Measurements from ENCODE around the gene TNFRSF12A.
A peak's percentile ranks its signal among the peaks of the same experiment; 100 is the strongest.

TNFRSF12A gene

GRCh38 chr16:3010510-3010909, 9.7 kb upstream of the TNFRSF12A start:
- no peak for DNase-seq

GRCh38 chr16:3012246-3012645, 7.9 kb upstream of the TNFRSF12A start:
- DNase-seq: no peak

GRCh38 chr16:3012828-3013420, 7.2 kb upstream of the TNFRSF12A start, which contains the start of gene CLDN9:
Gene CLDN9, plus strand, starts transcription at chr16:3012923. Its CDS starts 440 bp downstream, at chr16:3013363.
- peak; percentile 53 for DNase-seq

- DNase-seq: no peak
Observed at GRCh38 chr16:3013491-3013951, 6.6 kb upstream of the TNFRSF12A start.

- DNase-seq: no peak
Observed at GRCh38 chr16:3013998-3014690, 6.0 kb upstream of the TNFRSF12A start.

GRCh38 chr16:3014971-3015370, 5.2 kb upstream of the TNFRSF12A start:
- DNase-seq: no peak

DNA sequence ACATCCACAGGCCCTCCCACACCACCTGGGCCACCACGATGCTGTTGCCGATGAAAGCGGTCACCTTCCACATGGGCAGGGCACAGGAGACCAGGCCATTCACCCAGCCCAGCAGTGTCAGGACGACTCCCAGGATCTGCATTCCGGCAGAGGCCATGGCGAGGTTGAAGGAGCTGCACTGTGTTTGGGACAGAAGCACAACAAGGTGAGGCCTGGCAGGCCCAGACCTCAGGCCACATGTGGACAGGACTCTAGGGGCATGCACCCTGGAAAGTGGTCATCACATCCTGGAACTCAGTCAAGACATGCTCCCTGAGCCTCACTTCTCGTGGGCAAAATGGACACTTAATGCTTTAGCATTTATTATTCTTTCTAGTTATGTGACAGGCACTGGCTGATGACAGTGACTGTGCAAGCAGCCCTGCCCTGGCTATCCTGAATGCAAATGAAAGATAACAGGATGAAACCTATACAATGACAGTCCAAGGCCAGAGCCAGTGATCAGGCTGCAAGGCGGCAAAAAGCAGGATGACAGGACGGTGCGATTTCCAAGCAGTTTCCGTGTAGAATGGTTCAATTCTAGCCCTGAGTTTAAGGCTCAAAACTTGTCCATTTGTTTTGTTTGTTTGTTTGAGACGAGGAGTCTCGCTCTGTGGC, 4.2 kb upstream of the TNFRSF12A start:
- DNase-seq: no peak

GRCh38 chr16:3017344-3017743, 2.8 kb upstream of the TNFRSF12A start:
- DNase-seq: no peak

GRCh38 chr16:3017794-3018506, 2.2 kb upstream of the TNFRSF12A start, which contains the start of gene CLDN6:
Gene CLDN6, minus strand, starts transcription at chr16:3018183. Its CDS starts 2,162 bp downstream, at chr16:3016021.
- DNase-seq: peak; percentile 64

GRCh38 chr16:3019594-3020246, 448 bp upstream of the TNFRSF12A start:
- DNase-seq: no peak

GRCh38 chr16:3020604-3021448, 658 bp downstream of the TNFRSF12A start:
- DNase-seq: peak; percentile 82

DNA sequence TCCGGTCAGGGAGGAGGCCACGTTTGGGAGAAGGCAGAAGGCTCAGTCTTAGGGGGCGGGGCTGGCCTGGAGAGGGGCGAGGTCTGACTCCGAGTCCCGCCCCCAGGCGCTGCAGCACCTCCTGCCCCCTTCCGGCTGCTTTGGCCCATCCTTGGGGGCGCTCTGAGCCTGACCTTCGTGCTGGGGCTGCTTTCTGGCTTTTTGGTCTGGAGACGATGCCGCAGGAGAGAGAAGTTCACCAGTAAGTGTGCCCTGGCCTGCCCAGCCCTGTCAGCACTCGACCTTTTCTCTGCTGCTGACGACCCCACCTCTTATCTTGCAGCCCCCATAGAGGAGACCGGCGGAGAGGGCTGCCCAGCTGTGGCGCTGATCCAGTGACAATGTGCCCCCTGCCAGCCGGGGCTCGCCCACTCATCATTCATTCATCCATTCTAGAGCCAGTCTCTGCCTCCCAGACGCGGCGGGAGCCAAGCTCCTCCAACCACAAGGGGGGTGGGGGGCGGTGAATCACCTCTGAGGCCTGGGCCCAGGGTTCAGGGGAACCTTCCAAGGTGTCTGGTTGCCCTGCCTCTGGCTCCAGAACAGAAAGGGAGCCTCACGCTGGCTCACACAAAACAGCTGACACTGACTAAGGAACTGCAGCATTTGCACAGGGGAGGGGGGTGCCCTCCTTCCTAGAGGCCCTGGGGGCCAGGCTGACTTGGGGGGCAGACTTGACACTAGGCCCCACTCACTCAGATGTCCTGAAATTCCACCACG, 1.5 kb downstream of the TNFRSF12A start:
- DNase-seq: no peak

- DNase-seq: peak; percentile 56
Observed at GRCh38 chr16:3022208-3022683, 2.1 kb downstream of the TNFRSF12A start.

DNA sequence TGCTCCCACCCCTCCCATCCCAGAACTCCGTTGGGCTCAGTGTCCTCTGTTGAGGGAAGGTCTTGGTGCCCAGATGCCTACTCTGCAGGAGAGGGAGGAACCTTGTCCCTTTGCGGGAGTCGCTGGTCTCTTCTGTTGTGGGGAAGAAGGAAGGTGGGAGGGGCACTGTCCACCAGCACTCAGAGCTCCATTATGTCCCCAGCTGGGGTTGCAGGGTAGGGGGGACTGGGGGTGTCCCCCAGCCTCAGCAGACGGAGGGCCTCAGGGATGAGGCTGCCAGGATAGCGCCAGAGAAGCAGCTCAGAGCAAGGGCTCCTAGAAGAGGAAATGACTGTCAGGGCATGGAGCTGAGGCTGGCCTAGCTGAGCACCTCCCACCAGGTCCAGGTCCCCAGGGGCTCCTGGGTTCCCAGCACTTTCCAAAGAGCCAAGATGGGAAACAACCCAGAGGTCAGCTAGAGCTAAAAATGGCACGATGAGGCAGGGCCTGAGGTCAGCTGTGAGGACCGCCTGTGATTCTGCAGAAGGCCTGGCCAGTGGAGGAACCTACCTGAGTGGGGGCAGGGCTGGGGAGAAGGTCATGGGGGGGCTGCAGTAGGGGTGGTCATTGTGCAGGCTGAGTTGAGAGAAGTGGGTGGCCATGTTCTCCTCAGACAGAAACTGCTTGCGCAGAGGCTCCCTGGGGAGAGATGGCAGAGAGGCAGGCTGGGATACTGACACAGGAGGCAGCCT, 2.7 kb downstream of the TNFRSF12A start:
- peak; percentile 53 for DNase-seq

DNA sequence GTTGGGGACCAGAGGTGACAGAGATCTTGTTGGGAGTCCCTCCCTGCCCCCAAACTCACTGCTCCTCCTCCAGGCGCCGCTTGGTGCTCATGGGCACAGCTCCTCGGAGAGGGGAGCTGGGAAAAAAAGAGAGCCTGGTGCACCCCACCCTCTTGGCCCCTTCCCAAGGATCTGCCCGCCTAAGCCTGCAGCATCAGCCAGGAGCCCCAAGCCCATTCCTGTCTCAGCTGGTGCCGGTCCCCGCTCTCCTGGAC, 3.2 kb downstream of the TNFRSF12A start:
- no peak for DNase-seq

- peak; percentile 99 for DNase-seq
Observed at GRCh38 chr16:3023669-3024478, 3.7 kb downstream of the TNFRSF12A start, which contains the start of the genes HCFC1R1 and THOC6. Gene HCFC1R1, minus strand, starts transcription at chr16:3023942. Its CDS starts 1 bp downstream, at chr16:3023941. Gene THOC6, plus strand, starts transcription at chr16:3024035. Its CDS starts 292 bp downstream, at chr16:3024327.

- DNase-seq: no peak
Observed at GRCh38 chr16:3025032-3026002, 5.1 kb downstream of the TNFRSF12A start.

Measured in right kidney (tissue), 1 donor.